Hepatocyte (in vitro differentiated cells): ENCODE measurements around the gene UQCRFS1. TPM values are rescaled to one million over a fixed set of nuclear protein-coding genes. Genes with fewer than 3 reads are reported as not detected.
A peak's percentile ranks its signal among the peaks of the same experiment; 100 is the strongest.
"Not testable (repeated sequence)": the region's sequence is repeated elsewhere in the genome, so short reads cannot be mapped to it uniquely, and the experiment has no call there.

Experiments
- DNase-seq: peaks from one replicate; pipeline ENCODE4 v3.0.0-alpha.2; 2016; ENCODE audit warnings: low spot score
- H2AFZ ChIP-seq: fragments of 200-600 bp; sonication (generic); 2 replicates; pipeline ENCODE4 v1.6.0; 2016; ENCODE audit warnings: antibody characterized with exemption, mild to moderate bottlenecking
- H3K27ac ChIP-seq: fragments of 200-600 bp; sonication (generic); 2 replicates; pipeline ENCODE4 v1.5.1; 2016; ENCODE audit warnings: mild to moderate bottlenecking
- H3K27me3 ChIP-seq: fragments of 200-600 bp; sonication (generic); 2 replicates; pipeline ENCODE4 v1.6.1; 2016
- H3K36me3 ChIP-seq: fragments of 200-600 bp; sonication (generic); replicated peaks from 2 replicates; pipeline ENCODE4 v1.5.1; 2016; ENCODE audit warnings: low read depth; ENCODE audit not compliant: insufficient read depth
- H3K4me1 ChIP-seq: fragments of 200-600 bp; sonication (generic); 2 replicates; pipeline ENCODE4 v1.5.1; 2016; ENCODE audit warnings: mild to moderate bottlenecking, moderate library complexity; ENCODE audit not compliant: insufficient read depth
- H3K4me2 ChIP-seq: fragments of 200-600 bp; sonication (generic); 2 replicates; pipeline ENCODE4 v1.6.0; 2016
- H3K4me3 ChIP-seq: fragments of 200-600 bp; sonication (generic); 2 replicates; pipeline ENCODE4 v1.5.1; 2016; ENCODE audit warnings: mild to moderate bottlenecking
- H3K79me2 ChIP-seq: fragments of 200-600 bp; sonication (generic); 2 replicates; pipeline ENCODE4 v1.6.0; 2017; ENCODE audit warnings: mild to moderate bottlenecking
- H3K9me2 ChIP-seq: fragments of 200-600 bp; sonication (generic); replicated peaks from 2 replicates; pipeline ENCODE4 v1.6.0; 2017; ENCODE audit warnings: mild to moderate bottlenecking; ENCODE audit not compliant: insufficient read depth
- H3K9me3 ChIP-seq: fragments of 200-600 bp; sonication (generic); 2 replicates; pipeline ENCODE4 v1.5.1; 2016; ENCODE audit warnings: low read depth, mild to moderate bottlenecking
- H4K20me1 ChIP-seq: fragments of 200-600 bp; sonication (generic); 2 replicates; pipeline ENCODE4 v1.6.0; 2016; ENCODE audit warnings: mild to moderate bottlenecking; ENCODE audit not compliant: insufficient read depth, poor library complexity, severe bottlenecking
- EZH2 ChIP-seq: fragments of 200-600 bp; sonication (generic); IDR thresholded peaks from 2 replicates; pipeline ENCODE4 v1.6.1; 2016; ENCODE audit warnings: antibody characterized with exemption, mild to moderate bottlenecking, borderline replicate concordance
- EZH2phosphoT487 ChIP-seq: fragments of 200-600 bp; sonication (generic); IDR thresholded peaks from one replicate; pipeline ENCODE4 v1.6.1; 2018; ENCODE audit warnings: antibody characterized with exemption, mild to moderate bottlenecking, low read depth, moderate library complexity; ENCODE audit not compliant: unreplicated experiment, severe bottlenecking
- WGBS: methylation state at CpG from one replicate; pipeline ENCODE4 v1.1.6; 2016; ENCODE audit warnings: low lambda C conversion rate; ENCODE audit errors: missing lambda C conversion rate; 5-methylcytosine and 5-hydroxymethylcytosine counted together
- polyA plus RNA-seq: library from polyadenylated mRNA; unstranded; fragments of >200 nt; fragmentation: Nextera tagmentation; extraction: Ambion mirVana; gene quantifications from 2 replicates; pipeline ENCODE4 v1.2.1, GENCODE V29; 2016
- total RNA-seq: library from RNA; depleted of rRNA; stranded (reverse); fragments of >200 nt; gene quantifications from 2 replicates; pipeline ENCODE4 v1.2.3, GENCODE V29; 2014
- TF ChIP-seq, protein P1 (sequence below): fragments of 200-600 bp; sonication (generic); IDR thresholded peaks from 2 replicates; pipeline ENCODE4 v1.5.1; 2016; ENCODE audit warnings: antibody characterized with exemption, mild to moderate bottlenecking; ENCODE audit not compliant: poor library complexity

The UQCRFS1 gene
- total and polyA plus RNA-seq, 2 experiments from 2014 or later: 45.0 to 79.0 TPM

DNA sequence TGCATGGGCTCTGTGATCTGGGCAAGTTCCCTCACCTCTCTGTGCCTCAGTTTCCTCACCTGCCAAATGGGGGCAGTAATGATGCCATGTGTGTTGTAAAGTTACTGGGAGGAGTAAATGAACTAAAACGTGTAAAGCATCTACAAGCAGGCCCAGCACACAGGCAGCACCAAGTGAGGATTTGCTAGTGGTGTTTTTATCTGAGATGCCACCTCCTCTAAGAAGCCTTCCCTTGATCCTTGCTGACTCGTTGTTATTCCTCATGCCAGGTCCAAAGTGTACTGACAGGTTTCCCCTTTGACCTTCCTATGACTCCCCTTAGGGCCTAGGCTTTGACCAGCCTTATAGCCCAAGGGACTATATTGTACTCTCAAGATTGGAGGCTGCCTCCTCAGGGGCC lies 1.5 kb upstream of the UQCRFS1 start:
- Histone ChIP-seq H3K9me3 (no peaks in the 10 kb centered on the region), H3K36me3 (no peaks in the 10 kb centered on the region), H3K27ac (no peak overlapping the region), H3K27me3 (no peaks in the 10 kb centered on the region), H3K9me2 (no peaks in the 10 kb centered on the region), H3K4me2 (no peak overlapping the region), H4K20me1 (peaks cover 20% of the 10 kb centered on the region), H2AFZ (no peak overlapping the region), H3K79me2 (peaks cover 31% of the 10 kb centered on the region), H3K4me3 (no peak overlapping the region), H3K4me1 (peaks cover 12% of the 10 kb centered on the region)
- no peak for TF ChIP-seq EZH2
- no peak for TF ChIP-seq EZH2phosphoT487
- TF ChIP-seq, protein P1, sequence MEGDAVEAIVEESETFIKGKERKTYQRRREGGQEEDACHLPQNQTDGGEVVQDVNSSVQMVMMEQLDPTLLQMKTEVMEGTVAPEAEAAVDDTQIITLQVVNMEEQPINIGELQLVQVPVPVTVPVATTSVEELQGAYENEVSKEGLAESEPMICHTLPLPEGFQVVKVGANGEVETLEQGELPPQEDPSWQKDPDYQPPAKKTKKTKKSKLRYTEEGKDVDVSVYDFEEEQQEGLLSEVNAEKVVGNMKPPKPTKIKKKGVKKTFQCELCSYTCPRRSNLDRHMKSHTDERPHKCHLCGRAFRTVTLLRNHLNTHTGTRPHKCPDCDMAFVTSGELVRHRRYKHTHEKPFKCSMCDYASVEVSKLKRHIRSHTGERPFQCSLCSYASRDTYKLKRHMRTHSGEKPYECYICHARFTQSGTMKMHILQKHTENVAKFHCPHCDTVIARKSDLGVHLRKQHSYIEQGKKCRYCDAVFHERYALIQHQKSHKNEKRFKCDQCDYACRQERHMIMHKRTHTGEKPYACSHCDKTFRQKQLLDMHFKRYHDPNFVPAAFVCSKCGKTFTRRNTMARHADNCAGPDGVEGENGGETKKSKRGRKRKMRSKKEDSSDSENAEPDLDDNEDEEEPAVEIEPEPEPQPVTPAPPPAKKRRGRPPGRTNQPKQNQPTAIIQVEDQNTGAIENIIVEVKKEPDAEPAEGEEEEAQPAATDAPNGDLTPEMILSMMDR: no peak
- no peak for DNase-seq
- WGBS: 63% methylated on average over 2 of the region's 2 CpGs

DNA sequence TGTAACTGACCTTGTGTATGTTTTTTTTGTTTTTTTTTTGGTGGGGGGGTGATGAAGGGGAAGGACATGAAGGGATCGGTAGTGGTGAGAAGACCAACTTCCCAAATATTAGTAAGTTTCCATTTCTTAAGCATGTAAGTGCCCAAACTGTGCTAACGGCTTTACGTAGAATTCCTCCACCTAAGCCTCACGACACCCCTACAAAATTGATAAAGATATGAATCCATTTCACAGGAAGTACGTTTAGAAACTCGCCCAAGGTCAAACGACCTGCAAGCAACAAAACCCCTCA lies 649 bp downstream of the UQCRFS1 start:
- peaks cover 12% of the 10 kb centered on the region for H3K4me1 ChIP-seq
- peaks cover 36% of the 10 kb centered on the region for H4K20me1 ChIP-seq
- H3K27ac ChIP-seq: peak overlapping the region; percentile 96
- H3K9me2 ChIP-seq: no peaks in the 10 kb centered on the region
- TF ChIP-seq EZH2 (no peak), EZH2phosphoT487 (no peak)
- TF ChIP-seq, protein P1: no peak
- no peak for DNase-seq
- H3K9me3 ChIP-seq: no peaks in the 10 kb centered on the region
- peak overlapping the region; percentile 82 for H3K4me3 ChIP-seq
- no peaks in the 10 kb centered on the region for H3K36me3 ChIP-seq
- peaks cover 52% of the 10 kb centered on the region for H3K79me2 ChIP-seq
- peak overlapping the region; percentile 96 for H3K4me2 ChIP-seq
- WGBS: 0% methylated on average over 7 of the region's 7 CpGs
- H3K27me3 ChIP-seq: no peaks in the 10 kb centered on the region
- peak overlapping the region; percentile 57 for H2AFZ ChIP-seq

- Histone ChIP-seq H3K79me2 (peaks cover 57% of the 10 kb centered on the region), H3K9me2 (no peaks in the 10 kb centered on the region), H3K27ac (peak overlapping the region; percentile 96), H3K9me3 (no peaks in the 10 kb centered on the region), H2AFZ (peak overlapping the region; percentile 57), H3K4me3 (peak overlapping the region; percentile 82), H3K4me2 (peak overlapping the region; percentile 96), H3K4me1 (peaks cover 12% of the 10 kb centered on the region), H3K27me3 (no peaks in the 10 kb centered on the region), H4K20me1 (peaks cover 40% of the 10 kb centered on the region), H3K36me3 (no peaks in the 10 kb centered on the region)
- 25% methylated on average over 18 of the region's 18 CpGs for WGBS
- peak; percentile 24 for DNase-seq
- TF ChIP-seq, protein P1: no peak
- no peak for TF ChIP-seq EZH2
- TF ChIP-seq EZH2phosphoT487: no peak
Observed at GRCh38 chr19:29211562-29212355, 1.2 kb downstream of the UQCRFS1 start.

DNA sequence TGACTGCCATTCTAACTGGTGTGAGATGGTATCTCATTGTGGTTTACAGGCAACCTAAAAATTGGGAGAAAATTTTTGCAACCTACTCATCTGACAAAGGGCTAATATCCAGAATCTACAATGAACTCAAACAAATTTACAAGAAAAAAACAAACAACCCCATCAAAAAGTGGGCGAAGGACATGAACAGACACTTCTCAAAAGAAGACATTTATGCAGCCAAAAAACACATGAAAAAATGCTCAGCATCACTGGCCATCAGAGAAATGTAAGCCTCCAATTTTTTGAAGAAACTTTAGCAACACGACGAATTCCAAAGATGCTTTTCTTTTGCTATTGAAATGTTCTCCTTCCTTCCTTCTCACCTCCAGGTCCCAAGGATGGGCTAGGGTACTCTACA lies 1.9 kb downstream of the UQCRFS1 start:
- not testable (repeated sequence) for H3K27ac ChIP-seq, H3K9me2 ChIP-seq, H3K27me3 ChIP-seq, DNase-seq, H3K9me3 ChIP-seq, H2AFZ ChIP-seq, H3K36me3 ChIP-seq
- Histone ChIP-seq H4K20me1 (peaks cover 42% of the 10 kb centered on the region), H3K4me1 (peaks cover 12% of the 10 kb centered on the region), H3K4me2 (peak overlapping the region; percentile 96), H3K79me2 (peaks cover 64% of the 10 kb centered on the region), H3K4me3 (peak overlapping the region; percentile 82)
- WGBS: 98% methylated on average over 3 of the region's 3 CpGs

DNA sequence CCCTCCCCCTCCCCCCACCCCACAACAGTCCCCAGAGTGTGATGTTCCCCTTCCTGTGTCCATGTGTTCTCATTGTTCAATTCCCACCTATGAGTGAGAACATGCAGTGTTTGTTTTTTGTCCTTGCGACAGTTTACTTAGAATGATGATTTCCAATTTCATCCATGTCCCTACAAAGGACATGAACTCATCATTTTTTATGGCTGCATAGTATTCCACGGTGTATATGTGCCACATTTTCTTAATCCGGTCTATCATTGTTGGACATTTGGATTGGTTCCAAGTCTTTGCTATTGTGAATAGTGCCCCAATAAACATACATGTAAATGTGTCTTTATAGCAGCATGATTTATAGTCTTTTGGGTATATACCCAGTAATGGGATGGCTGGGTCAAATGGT lies 2.4 kb downstream of the UQCRFS1 start:
- H3K9me2 ChIP-seq, H3K27me3 ChIP-seq, H3K9me3 ChIP-seq, H2AFZ ChIP-seq, H3K4me3 ChIP-seq, H3K4me2 ChIP-seq, DNase-seq, H3K27ac ChIP-seq, H3K36me3 ChIP-seq: not testable (repeated sequence)
- peaks cover 69% of the 10 kb centered on the region for H3K79me2 ChIP-seq
- H4K20me1 ChIP-seq: peaks cover 42% of the 10 kb centered on the region
- H3K4me1 ChIP-seq: peaks cover 12% of the 10 kb centered on the region
- 100% methylated on average over 3 of the region's 3 CpGs for WGBS
